Measurements from ENCODE around the gene STX8. TPM values are rescaled to one million over a fixed set of nuclear protein-coding genes. Genes with fewer than 3 reads are reported as not detected.

The STX8 gene
- total RNA-seq, 4 donors from 2014 or later: 38.8 to 102 (median 68.5) TPM

- no peak for TF ChIP-seq POLR2A (IDR thresholded peaks at IDR 0.05)
- TF ChIP-seq, protein P1, sequence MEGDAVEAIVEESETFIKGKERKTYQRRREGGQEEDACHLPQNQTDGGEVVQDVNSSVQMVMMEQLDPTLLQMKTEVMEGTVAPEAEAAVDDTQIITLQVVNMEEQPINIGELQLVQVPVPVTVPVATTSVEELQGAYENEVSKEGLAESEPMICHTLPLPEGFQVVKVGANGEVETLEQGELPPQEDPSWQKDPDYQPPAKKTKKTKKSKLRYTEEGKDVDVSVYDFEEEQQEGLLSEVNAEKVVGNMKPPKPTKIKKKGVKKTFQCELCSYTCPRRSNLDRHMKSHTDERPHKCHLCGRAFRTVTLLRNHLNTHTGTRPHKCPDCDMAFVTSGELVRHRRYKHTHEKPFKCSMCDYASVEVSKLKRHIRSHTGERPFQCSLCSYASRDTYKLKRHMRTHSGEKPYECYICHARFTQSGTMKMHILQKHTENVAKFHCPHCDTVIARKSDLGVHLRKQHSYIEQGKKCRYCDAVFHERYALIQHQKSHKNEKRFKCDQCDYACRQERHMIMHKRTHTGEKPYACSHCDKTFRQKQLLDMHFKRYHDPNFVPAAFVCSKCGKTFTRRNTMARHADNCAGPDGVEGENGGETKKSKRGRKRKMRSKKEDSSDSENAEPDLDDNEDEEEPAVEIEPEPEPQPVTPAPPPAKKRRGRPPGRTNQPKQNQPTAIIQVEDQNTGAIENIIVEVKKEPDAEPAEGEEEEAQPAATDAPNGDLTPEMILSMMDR (IDR thresholded peaks at IDR 0.05): no peak
- Histone ChIP-seq H3K4me3 (no peak overlapping the region), H3K9me3 (no peaks in the 10 kb centered on the region), H3K27me3 (no peaks in the 10 kb centered on the region), H3K4me1 (no peaks in the 10 kb centered on the region), H3K27ac (peak overlapping the region in 2 of 4 donors; percentile 35 to 68), H3K36me3 (no peaks in the 10 kb centered on the region)
- DNase-seq: no peak
Measured at GRCh38 chr17:9227819-9228407, 347.7 kb downstream of the STX8 start.

DNA sequence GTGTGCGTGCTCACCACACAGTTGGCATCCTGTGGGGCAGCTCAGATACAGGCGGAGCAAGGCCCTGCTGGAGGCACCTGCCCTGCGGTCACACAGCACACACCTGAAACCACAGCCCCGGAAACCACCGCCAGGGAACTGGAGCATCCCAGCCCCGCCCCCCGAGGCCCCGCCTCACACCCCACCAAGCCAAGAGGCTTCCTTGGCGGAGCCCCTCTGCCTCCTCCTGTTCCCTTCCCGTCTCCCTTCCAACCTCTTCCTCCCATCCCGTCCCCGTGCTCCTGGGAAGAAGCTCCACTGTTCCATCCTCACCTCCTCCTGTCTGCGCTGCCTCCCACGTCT lies 348.9 kb downstream of the STX8 start:
- no peaks in the 10 kb centered on the region for H3K36me3 ChIP-seq
- TF ChIP-seq POLR2A (IDR thresholded peaks at IDR 0.05): no peak
- TF ChIP-seq, protein P1 (IDR thresholded peaks at IDR 0.05): no peak
- H3K27me3 ChIP-seq: no peaks in the 10 kb centered on the region
- H3K4me1 ChIP-seq: no peaks in the 10 kb centered on the region
- H3K27ac ChIP-seq: no peak overlapping the region
- no peak overlapping the region for H3K4me3 ChIP-seq
- H3K9me3 ChIP-seq: no peaks in the 10 kb centered on the region
- no peak for DNase-seq

- Histone ChIP-seq H3K27me3 (no peaks in the 10 kb centered on the region), H3K4me1 (no peaks in the 10 kb centered on the region), H3K36me3 (no peaks in the 10 kb centered on the region), H3K4me3 (no peak overlapping the region), H3K27ac (no peak overlapping the region), H3K9me3 (no peaks in the 10 kb centered on the region)
- DNase-seq: no peak
- TF ChIP-seq POLR2A (IDR thresholded peaks at IDR 0.05): no peak
- TF ChIP-seq, protein P1 (IDR thresholded peaks at IDR 0.05): no peak
Measured at GRCh38 chr17:9226130-9226793, 349.4 kb downstream of the STX8 start.

DNA sequence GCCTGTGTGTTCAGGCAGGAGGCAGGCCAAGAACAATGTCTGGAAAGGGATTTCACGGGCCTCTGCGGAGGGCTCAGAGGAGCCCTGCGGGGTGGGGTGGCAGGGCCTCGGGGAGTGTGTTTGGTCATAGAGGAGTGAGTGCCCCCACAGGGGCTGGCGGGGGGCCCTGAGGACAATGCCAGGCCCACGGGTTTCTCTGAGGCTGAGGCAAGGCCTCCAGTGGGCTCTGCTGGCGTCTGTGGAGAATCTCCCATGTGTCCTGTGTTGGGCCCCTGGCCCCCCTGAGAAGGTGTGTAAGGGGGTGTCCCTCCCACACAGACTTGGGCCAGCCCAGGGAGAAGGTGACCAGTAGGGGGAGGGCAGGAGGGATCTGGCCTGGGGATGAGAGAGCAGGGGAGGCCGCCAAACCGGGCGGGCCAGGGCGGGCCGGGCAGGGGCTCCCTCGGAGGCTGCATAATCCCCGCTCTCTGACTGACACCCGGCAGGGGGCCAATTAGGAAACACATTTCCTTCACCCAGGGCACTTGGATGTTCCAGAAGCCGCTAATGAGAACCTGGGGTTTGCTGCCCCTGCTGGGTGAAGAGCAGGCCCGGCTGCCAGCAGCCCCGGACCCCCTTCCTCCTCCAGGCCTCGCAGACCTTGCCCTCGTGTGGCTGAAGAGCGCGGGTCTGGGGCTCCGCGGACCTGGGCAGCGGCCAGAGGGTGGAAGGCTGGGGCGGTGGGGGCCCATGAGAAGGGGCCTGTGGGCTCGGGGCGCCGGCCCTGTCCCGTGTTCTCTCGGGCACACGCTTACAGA lies 350.1 kb downstream of the STX8 start:
- Histone ChIP-seq H3K36me3 (no peaks in the 10 kb centered on the region), H3K4me3 (no peak overlapping the region), H3K9me3 (no peaks in the 10 kb centered on the region), H3K27ac (no peak overlapping the region), H3K27me3 (no peaks in the 10 kb centered on the region), H3K4me1 (no peaks in the 10 kb centered on the region)
- TF ChIP-seq, protein P1 (IDR thresholded peaks at IDR 0.05): no peak
- no peak for TF ChIP-seq POLR2A (IDR thresholded peaks at IDR 0.05)
- no peak for DNase-seq

- Histone ChIP-seq H3K27ac (no peak overlapping the region), H3K4me1 (no peaks in the 10 kb centered on the region), H3K27me3 (no peaks in the 10 kb centered on the region), H3K9me3 (no peaks in the 10 kb centered on the region), H3K4me3 (no peak overlapping the region), H3K36me3 (no peaks in the 10 kb centered on the region)
- no peak for DNase-seq
- TF ChIP-seq, protein P1 (IDR thresholded peaks at IDR 0.05): no peak
- no peak for TF ChIP-seq POLR2A (IDR thresholded peaks at IDR 0.05)
Measured at GRCh38 chr17:9224485-9224884, 351.1 kb downstream of the STX8 start.

Data from Peyer's patch (tissue), 4 donors.